NOMO-1 (cell line): ENCODE results near the gene SORBS1.

ENCODE experiments used
- DNase-seq, 2 experiments: peaks; one replicate each; lab custom pipeline; 2025; ENCODE audit not compliant: unreplicated experiment in 2 of 2; lab: John Stamatoyannopoulos, UW

The SORBS1 gene

DNA sequence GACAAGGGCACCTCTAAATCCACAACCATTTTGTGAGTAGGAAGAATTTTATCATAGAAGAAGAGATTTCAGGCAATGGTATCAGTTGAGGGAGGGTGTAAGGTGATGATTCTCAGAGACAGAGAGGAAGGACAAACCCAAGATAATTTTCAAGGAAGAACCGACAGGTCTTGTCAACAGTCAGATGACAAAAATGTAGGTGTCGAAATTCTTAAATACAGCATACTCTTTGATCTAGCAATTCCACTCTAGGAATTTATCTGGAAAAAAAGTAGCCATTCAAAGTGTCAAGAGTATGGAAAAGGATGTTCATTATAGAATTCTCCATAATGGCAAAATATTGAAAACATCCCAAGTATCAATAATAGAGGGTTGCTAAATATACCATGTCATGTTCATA, 256.2 kb downstream of the SORBS1 start:
- no peak for DNase-seq

DNA sequence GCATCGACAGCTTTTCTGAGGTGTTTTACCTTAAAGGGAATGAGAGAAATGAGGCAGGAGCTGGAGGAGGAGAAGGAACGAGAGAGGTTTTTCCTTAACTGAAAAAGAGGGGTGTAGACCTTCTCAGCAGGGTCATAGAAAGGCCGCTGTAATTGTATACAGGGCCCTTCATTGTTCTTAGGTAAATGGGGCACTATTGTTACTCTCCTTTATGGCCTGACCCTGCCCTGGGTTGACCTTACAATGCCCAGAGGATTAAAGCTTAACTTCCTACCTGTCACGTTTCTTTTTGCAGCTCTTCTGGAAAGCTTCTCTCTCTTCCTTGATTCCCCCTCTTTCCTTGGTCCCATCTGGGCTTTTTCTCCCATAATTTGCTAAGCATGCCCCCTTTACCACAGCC, 256.7 kb downstream of the SORBS1 start:
- DNase-seq = no peak

DNA sequence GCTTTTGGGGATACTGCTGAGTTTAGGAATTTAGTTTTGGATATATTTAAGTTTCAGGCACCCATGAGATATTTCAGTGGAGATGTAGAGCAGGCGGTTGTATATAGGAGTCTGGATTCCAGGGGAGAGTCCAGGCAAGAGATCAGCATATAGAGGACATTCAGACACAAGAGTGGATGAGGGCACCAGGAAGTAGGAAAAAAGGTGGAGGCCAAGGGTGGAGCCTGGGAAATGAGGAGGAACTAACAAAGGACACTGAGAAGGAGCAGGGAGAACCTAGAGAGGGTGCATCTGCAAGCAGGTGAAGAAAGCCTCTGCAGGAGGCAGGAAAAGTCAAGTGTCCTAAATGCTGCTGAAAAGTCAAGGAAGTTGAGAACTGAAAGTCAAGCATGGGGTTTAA, 257.2 kb downstream of the SORBS1 start:
- DNase-seq = no peak

DNA sequence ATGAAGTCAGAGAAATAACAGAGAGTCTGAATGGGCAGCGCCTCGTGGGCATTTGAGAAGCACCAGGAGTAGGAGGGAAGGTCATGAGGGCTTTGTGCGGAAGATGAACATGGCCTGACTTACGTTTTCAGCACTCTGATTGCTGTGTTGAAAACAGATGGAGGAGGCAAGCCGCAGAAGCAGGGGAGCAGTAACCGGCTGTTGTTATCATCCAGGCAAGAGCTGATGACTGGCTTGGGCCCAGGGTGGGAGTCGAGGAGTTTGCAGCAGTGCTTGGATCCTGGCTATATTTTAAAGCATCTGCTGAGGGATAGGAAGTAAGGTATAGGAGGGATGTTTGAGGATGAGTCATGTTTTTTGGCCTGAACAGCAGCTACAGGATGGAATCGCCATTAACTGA, 257.6 kb downstream of the SORBS1 start:
- DNase-seq = no peak

DNA sequence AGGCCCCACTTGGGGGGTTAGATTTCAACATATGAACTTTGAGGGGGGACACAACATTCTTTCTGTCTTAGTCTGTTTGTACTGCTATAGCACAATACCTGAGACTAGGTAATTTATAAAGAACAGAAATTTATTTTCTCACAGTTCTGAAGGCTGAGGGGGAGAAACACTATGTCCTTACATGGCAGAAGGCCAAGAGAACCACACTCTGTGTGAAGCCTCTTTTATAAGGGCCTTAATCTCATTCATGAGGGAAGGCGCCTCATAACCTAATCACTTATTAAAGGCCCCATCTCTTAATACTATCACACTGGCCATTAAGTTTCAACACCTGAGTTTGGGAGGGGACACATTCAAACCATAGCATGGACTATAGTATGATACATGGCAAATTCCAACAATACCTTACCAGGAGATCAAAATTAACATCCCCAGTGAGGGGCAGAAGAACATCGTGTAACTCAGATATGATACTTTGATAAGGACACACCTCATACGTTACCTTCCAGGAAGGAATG, 261.1 kb downstream of the SORBS1 start:
- no peak for DNase-seq

DNA sequence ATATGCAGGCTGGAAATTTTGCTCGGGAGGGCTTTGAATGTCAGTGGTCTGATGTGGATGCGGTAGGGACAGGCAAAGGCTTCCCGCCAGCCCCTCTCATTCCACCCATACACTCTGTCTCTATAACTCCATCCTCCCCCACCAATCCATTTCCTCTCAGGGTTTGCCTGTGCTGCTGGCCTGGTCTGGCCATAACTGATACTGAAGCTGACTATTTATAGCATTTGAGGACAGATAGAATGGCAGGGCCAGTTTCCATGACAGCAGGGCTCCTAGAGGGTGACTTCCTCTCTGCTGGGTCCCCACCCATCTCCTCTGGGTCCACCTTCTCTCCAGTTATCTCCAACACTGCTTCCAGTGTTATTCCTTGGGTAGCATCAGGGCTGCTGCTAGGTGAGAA, 263.8 kb downstream of the SORBS1 start:
- DNase-seq = peak in 1 of 2 experiments; percentile 17

DNA sequence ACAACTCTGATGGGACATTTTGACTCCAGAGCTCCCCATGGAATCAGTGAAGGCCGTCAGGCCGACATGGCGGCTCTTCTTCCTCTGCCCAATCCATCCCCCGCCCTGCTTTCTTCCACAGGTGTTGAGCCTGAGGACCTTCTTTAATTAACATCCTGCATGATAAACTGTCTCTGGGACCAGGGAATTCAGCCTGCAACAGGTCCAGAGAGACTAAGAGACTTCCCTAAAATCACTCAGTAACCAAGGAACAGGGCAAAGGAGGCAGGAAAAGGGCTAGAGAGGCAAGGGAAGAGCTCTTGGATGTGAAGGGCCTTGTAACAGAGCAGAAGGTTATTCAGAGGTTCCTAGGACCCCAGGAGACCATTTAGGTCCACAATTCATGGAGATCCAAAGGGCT, 264.4 kb downstream of the SORBS1 start:
- DNase-seq = no peak

DNA sequence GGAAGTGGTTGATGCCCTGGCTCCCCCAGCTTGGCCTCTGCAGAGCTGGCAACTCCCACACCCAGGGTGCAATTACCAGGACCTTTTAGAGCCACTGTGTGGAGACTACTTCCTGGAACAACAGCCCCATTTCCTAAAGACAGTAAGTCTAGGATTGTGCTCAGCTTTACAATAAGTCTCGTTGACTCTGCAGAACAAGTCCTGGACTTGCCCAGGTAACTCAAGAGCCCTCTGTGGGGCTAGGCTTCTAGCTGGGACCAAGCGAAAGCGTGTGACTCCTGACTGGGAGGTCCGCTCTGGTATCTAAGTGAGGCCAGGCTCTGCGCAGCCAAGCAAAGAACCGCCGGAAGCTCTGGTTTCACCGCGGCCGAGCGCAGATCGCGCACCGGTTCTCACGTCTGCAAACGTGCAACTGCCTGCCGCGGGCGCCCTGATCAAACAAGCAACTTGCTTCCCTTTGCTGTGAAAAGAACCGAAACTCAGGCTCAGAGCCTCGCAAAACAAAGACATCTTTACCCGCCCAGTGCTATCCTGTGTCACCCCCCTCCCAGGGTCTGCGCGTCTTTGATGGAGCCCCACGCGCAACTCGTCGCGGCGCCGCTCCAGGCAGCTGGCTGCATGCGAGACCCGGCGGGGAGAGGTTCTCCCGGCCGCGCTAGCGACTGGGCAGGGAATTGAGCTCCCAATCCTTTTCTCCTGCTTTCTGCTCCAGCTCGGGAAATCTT, 266.0 kb downstream of the SORBS1 start:
- DNase-seq = peak; percentile 85 to 93

DNA sequence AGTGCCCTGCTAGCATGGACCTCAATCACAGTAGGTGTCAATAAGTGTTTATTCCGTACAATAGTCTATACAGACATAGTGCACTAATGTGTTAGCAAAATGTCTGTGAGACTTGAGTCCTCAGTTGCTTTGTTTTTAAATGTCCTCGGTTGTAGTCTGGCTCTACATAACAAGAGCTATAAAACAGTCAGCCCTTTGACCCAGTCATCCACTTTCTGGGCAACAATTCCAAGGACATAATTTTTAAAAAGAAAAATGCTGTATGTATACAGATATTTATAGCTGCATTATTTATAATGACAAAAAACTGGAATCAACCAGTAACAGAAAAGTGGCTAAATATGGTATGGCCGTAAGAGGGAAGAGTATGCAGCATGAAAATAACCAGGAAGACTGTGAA, 267.5 kb downstream of the SORBS1 start:
- no peak for DNase-seq

DNA sequence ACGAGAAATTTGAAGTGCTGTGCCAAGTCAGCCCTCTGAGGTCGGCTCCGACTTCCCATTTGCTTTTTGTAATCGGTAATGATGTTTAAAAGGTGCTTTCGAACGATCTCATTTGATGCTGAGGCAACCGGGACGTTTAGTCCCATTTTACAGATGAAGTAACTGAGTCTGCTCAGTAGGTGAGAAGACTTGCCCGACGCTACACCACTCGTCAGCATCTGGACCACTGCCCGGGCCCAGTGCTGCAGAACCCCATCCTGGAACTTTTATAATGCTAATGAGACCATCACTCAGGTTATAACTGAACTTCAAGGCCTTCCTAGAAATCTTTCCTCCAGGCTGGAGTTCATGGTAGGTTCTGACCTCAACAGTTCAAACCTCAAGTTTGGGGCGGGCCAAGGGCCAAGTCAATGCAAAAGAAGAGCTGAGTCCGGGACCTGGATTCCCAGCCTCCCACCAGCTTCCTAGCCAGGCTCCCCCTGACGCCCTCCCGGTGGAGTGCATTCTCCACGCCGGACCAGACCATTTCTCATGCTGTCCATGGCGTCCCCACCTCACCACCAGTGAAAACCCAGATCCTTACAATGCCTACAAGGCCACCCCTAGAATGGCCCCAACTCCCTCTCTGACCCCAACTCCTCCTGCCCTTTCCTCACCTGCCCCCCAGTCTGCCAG, 269.7 kb downstream of the SORBS1 start:
- DNase-seq = no peak

DNA sequence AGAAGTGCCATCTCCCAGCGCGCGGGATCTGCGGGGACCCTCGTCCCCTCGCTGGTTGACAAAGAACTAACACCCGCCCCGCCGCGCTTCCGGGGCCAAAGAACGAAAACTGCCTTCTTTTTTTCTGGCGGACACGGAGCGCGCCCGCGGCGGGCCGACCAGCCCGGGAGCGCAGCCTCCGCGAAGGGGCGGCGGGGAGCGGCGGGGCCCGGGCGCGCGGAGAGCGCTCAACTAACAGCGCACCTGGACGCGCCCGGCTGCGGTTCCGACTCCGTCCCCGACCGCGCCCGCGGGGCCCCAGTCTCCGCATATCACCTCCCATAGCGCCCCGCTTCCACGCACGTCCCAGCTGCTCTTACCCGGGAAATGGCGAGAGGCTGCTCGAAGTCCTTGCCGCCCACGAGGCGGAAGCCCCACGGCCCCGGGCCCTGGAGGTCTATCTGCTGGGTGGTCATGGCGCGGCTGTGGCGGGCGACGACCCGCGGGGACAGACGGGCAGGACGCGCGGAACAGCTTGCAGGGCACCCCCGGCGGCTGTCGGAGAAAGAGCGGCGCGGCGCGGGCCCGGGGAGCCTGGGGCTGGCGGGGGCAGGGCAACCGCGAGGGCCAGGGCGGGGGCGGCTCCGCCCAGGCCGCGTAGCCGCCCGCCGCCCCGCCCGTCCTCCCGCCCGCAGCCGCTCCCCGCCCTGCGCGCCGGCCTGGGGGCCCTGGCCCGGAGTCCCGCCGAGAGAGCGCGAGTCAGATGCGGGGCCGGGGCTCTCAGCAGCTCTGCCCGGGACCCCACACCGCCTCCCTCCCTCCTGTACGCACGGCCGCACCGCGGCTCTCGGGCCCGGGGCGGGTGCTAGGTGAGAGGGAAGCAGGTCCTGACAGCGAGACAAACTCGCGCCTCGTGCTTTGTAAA, 270.5 kb downstream of the SORBS1 start, which contains the start of gene PDLIM1:
TSS of gene PDLIM1 (minus strand) at position 543 of the 904 bp plus-strand sequence. CDS start at position 455, 88 bp downstream.
- DNase-seq = peak; percentile 68 to 70

DNA sequence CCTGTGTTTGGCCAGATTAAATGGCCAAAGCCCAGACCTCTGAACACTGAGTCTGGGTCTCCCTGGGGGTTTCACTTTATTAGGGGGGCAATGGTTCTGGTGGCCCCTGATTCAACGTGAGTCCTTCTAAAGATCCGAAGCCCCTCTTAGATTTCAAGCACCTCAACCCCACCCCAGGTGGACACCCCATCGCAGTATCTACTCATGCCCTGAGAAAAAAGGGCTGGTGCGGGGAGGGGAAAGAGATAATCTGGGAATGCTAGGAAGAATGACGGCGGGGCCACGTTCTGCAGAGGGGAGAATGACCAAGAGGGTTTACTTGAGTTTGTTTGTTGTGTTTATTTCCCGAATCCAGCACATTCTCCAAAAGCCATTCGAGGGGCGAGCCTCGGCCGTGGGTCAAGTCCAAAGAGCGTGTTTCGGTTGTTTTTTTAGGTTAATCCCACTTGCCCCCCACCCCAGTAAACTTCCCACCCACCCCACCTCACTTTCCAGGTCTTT, 271.2 kb downstream of the SORBS1 start:
- DNase-seq = no peak

DNA sequence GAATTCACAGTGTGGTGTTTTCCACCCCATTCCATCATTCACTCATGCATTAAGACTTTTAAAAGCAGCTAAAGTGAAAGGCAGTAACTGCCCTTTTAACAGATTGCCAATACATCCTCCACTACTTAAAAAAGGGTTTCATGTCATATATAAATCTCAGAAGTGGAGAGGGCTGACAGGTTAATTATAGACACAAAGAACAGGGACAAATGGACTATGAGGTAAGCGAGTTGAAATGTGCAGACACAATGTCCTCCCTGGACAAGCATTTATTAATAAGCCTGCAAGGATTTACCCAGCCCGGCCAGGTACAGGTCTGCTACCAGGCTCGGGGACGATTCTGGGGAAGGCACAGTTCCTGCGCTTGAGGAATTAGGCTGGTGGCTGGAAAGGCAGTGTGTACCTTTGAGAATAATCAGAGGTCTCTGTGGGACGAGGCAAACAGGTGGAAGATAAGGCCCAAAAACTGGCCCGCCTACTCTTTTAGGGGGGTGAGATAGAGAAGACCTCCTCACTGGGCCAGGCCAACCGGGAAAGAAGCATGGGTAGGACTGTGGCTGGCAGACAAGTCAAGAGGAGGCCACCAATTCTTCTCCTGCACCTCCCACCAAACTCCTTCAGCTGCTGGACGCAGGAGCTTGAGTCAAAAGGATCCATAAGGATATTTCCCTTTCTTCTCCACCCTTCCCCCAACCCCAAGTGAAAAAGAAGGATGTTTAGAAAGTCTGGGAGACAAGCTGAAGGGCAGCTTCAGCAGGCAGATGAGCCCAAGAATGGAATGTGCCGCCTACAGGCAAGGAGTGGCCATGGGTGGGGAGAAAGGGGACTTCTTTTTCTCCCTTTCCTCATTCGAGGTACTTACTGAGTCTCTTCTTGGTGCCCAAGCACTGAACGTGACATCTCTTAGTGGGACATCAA, 271.9 kb downstream of the SORBS1 start:
- peak; percentile 10 to 20 for DNase-seq

DNA sequence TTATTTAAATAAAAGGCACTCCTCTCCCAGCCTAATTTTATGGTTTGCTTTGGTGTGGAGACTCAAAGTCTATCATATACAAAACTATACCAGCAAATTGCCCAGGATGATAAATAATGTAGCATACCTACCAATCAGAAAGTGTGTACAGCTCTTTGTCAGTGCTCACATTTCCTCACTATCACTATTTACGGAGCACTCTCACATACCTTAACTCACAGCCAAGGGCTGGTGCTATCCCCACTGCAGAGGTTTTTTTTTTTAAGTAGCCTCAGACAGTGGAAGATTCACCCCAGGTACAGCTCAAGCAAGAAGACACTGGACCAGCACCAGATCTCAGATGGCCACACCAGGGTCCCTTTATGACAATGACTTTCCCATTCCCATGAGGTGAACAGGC, 272.9 kb downstream of the SORBS1 start:
- DNase-seq = no peak

DNA sequence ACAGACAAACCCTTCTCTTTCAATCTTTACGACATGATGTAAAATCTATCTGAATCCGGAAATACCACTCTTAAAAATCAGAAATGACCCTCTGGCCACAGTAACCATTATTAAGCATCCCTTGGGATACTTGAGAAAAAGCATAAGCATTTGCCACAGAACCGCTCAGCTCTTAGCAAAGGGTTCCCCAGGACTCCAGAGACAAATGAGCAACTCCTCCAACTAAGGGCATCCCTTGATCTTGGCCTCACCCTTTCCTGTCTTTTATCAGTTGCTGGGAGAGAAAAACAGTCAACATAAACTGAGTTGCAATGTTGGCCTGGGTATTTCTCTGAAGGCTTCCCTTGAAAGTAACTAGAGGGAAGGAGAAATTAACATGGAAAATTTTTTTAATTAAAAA, 273.9 kb downstream of the SORBS1 start:
- no peak for DNase-seq

DNA sequence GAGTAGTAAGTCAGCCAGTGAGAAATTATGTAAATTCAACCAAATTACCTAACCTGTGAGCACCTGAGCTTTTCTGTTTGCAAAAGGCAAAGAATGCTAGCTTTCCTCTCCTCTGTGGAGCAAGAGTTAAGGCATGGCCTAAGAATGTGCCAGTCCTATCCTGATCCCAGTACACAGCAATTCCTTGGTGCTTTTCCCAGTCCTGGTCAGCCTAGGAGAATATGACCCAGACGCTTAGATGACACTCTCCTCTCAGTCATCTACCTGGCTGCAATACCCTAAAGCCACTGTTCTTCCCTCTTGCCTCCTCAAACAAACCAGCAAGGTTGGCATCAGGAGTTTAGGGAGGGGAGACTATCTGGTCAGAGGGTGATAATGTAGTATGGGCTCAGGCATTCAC, 274.5 kb downstream of the SORBS1 start:
- DNase-seq = no peak

DNA sequence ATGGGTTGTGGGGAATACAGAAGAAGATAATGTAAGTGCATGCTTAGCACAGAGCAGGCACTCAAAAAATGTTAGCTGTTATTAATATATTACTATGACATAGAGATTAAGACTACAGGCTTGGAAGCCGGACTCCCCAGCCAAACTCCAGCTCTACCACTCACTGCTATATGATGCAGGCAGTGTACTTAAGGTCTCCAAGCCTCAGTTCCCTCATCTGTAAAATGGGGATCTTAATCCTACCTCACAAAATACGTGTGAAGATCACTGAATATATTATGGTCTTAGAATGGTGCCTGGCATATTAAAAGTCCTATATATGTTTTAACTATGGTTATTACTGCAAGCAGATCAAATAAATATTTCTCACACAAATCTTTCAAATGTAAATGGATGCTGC, 275.6 kb downstream of the SORBS1 start:
- no peak for DNase-seq

DNA sequence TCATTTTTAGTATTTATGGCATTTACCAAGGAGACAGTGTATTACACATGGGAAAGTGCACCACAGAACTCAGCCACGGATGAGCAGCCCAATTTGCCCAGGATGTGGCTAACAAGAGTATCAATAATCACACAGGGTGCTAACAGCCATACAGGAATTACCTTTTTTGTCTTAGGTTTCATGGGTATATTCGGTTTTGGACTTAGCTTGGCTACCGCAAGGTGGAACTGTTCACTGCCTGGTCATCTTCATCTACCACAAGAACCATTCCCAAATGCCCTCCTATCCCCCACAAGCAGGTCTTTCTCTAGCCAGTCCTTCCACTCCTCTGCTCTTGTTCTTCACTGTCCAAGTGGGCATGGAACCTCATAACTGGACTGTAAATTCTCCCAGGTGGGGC, 276.4 kb downstream of the SORBS1 start:
- no peak for DNase-seq

DNA sequence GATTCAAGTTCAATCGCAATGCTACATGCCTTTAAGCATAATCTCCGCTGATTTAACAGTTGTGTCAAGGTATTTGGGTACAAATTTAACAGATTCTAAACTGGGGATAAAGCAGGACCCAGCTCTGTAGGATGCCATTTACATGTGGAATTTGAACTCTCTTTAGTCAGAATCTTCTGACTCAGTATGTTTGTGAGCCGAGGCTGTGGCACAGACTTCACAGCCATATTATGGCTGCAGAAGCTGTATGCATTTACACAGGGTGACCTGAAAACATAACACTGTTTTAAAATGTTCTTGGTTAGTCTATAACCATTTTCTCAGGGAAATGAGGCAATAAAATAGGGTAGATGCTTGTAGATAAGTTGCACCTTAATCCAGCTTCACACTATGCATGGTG, 279.1 kb downstream of the SORBS1 start:
- no peak for DNase-seq

DNA sequence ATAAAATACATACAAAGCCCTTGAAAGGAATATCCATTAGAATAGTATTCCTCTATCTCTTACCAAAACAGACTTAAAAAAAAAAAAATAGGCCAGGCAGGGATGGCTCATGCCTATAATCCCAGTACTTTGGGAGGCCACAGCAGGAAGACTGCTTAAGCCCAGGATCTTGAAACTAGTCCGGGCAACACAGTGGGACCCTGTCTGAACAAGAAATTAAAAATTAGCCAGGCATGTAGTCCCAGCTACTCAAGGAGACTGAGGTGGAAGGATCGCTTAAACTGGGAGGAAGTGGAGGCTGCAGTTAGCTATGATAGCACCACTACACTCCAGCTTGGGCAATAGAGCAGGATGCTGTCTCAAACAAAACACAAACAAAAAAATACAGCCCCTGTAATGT, 280.0 kb downstream of the SORBS1 start:
- no peak for DNase-seq
